Measurements from ENCODE around the gene FNBP1L.

FNBP1L gene

DNA sequence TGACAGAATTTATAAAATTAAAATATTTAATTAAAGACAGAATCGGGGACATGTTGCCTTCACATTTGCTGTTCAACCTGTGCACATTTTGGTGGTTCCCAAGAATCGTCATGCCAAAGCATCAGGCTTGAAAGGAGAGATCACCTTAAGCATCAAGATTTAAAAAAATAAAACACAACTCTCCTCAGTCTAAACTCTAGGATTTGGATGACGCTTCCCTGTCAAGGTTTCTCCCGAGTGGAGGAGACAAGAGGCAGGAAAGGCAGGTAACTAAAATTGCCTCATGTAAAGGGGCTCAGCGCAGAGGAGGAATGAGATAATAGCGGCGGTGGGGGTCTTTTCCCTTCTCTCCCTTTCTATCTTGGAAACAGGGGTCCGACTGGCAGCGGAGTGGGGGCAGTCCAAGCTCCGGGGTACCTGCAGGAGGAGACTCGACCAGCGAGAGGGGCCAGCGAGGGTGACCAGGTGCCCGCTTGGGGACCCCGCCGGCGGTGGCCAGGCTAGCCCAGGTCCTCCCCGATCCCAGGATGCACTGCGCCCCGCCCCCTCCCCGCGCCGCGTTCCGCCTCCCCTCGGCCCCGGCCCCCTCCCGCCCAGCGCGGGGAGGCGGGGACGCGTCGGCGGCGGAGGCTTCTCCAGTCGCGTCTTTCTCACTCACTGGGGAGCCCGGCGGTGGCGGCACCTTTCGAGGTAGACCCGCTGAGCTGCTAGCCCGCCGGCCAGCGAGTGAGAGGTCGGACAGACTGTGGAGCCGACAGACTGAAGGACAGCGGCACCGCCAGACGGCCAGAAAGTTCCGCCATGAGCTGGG, at the start of gene FNBP1L:
Gene FNBP1L, plus strand, starts transcription at position 638 of the 811 bp plus-strand sequence. Its CDS starts 164 bp downstream, at position 802.
- peak; percentile 10 for DNase-seq (ENCODE audit: low read depth)

DNA sequence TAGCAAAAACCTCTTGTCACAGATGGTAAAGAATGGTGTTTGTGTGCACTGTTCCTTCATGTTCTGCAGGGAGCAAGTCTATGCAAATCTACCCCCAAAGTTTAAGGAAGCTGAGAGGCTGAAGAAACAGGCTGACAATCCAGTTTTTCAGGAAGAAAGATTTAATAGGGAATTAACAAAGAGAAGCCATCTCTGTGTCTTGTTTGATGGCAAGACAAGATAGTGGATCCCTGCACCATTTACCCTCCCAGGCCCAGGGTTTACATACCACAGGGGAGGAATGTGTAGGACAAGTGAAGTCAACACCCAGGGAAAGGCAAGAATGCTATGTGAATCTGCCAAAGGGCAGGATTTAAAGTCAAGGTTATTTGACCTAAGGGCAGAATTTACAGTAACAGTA, 48.1 kb upstream of the FNBP1L start:
- no peak for DNase-seq (ENCODE audit: low read depth)

DNA sequence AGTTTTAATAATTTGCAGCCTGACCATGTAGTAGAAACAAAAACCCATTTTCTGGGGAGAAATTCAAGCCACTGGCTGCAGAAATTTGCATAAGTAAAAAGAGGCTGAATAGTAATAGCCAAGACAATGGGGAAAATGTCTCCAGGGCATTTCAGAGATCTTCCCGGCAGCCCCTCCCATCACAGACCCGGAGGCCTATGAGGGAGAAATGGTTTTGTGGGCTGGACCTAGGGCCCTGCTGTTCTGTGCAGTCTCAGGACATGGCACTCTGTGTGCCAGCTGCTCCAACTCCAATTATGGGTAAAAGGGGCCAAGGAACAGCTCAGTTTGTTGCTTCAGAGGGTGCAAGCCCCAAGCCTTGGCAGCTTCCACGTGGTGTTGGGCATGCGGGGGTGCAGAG, 39.7 kb upstream of the FNBP1L start:
- DNase-seq (ENCODE audit: low read depth), result no peak

DNA sequence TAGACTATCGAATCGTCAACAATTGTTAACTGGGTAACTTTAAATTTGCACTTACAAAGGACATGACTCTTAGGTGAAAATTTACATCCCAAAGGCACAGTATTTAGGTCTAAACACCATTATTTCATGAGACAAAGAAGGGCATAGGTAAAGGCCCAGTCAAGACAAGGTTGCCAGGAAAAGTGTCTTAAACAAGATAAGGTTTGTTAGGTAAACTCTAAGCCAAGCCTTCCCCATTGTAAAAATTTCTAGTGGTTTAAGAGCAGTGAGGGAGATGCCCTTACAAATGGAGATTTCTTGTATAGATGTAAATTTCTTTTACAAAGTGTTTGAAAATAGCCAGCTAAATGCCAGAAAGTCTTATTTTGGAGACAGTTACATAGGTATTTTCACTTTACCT, 36.9 kb upstream of the FNBP1L start:
- no peak for DNase-seq (ENCODE audit: low read depth)

DNA sequence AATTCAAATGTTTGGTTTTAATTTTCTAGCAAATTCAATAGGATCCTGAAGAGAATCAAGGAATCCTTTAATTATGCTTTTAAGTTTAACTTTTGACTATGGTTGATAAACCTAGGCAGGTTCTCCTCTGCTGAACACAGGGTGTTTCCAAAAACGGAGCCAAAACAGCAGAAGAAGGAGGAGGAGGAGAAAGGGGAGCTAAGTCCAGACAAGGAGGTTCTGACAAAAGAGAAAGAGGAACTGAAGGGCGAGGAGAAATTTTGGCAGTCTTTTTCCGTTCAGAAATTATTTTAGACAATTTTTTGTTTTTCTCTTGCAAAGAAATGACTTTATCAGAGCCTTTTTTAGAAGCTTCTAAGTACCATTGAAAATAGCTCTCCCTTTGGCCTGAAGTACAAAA, 33.2 kb upstream of the FNBP1L start:
- no peak for DNase-seq (ENCODE audit: low read depth)

DNA sequence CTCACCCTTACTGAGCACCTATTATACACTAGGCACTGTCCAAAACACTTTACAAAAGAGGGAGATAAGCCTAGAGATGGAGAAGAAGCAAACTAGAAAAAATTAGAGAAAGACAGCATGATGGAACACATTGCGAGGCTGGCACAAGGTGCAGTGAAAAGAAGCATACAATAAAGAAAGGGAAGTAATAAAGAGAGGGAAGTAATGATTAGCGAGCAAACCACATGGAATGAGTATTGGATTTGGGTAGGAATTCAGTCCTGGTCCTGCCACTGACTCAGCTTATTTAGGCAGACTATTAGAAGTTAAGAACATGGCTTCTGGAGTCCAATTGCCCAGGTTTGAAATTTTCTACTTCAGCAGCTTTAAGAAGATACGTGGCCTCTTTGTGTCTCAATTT, 32.6 kb upstream of the FNBP1L start:
- no peak for DNase-seq (ENCODE audit: low read depth)

DNA sequence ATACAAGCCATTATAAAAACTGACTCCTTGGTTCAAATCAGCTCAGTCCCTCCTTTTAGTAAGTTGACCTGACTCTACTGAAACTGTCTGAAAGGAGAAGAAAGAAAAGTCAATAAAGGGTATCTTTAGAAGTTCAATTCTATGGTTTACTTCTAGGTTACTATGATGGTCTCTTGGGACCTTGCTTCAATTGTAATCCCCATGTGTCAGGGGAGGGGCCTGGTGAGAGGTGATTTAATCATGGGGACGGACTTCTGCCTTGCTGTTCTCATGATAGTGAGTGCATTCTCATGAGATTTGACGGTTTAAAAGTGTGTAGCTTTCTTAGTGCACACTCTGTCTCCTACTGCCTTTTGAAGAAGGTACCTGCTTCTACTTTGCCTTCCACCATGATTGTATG, 31.7 kb upstream of the FNBP1L start:
- no peak for DNase-seq (ENCODE audit: low read depth)

DNA sequence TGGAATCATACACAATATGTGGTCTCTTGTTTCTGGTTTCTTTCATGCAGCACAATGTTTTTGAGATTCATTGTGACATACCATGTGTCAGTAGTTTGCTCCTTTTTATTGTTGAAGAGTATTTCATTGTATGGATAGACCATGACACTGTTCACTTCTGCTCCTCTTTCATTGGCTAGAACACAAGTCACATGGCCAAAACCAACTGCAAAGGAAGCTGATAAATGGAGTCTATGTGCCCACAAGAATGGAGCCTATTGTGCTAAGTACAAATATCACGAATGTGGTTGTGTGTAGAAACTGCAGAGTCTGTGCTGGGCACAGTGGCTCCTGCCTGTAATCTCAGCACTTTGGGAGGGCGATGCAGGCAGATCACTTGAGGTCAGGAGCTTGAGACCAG, 28.6 kb upstream of the FNBP1L start:
- DNase-seq (ENCODE audit: low read depth), result no peak

DNA sequence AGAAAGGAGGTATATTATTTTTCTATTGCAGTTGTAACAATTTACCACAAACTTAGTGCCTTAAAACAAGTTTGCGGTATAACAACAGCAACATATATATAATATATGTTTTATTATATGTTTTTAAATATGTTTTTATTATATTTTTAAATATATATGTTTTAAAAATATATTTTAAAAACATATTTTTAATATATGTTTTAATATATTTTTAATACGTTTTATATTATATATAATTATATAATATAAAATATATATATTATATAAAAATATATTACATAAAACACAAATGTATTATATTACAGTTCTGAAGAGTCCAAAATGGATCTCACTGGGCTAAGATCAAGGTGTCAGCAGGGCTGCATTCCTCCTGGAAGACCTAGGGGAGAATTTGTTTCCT, 27.5 kb upstream of the FNBP1L start:
- no peak for DNase-seq (ENCODE audit: low read depth)

DNA sequence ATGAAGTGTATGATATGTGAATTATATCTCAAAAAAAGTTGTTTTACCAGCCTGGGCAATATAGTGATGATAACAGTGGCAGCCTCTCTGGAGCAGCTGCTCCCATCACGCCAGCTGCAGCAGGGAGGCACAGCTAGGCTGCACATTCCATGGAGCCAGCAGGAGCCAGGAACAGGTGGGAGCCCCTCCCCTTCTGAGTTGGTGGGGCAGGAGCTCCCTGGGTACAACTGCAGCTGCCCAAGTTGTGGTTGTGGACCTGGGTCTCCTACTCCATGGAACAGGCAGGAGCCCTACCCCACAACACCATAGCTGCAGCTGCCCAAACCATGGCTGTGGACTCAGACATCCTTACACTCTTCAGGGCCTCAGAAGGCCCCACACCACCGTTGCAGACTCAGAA, 21.7 kb upstream of the FNBP1L start:
- no peak for DNase-seq (ENCODE audit: low read depth)

DNA sequence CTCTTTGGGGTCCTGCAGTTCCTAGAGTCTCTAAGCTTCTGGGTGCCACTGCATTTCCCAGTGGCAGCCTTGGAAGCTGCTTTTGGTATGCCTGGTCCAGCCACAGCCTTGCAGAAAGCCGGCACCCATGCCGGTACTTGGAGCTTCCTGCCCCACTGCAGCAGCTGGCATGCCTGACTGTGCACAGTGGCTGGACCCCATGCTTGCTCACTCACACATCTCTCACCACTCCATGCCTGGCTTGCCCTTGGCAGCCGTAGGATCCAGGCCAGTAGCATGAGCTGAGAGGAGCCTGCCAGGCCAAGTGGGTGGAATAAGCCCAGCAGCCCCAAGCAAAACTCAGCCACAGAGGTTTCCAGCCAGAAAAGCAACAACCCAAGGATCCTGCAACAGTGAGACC, 20.3 kb upstream of the FNBP1L start:
- DNase-seq (ENCODE audit: low read depth), result no peak

DNA sequence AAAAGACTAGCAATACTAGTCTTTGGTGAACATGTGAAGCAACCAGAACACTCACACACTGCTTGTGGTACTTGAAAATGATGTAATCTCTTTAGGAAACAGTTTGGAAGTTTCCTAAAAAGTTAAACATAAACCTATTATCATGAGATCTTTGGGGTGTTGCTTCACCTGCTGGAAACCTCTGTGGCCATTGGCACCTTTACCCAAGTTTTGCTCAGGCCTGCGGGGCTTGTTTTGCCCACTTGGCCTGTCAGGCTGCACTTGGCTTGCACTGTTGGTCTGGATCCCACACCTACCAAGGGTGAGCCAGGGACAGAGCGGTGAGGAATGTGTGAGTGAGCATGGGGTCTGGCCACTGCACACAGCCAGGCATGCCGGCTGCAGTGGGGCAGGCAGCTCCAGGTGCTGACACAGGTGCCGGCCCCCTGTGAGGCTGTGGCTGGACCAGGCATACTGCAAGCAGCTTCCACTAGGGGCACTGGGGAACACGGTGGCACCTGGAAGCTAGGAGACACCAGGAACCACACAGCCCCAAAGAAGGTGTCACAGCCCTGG, 14.4 kb upstream of the FNBP1L start:
- DNase-seq (ENCODE audit: low read depth), result no peak

DNA sequence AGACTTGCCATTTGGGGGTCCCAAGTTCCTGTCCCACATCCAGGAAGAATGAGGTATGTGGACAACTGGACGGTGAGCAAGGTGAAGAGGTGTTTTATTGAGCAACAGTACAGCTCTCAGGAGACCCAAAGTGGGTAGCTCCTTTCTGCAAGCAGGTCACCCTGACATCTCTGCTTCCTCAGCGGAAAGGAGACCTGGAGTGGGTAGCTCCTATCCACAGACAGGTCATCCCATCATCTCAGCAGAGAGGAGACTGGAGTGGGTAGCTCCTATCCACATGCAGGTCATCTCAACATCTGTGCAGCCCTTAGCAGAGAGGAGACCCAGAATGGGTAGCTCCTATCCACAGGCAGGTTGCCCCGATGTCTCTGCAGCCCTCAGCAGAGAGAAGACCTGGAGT, 13.8 kb upstream of the FNBP1L start:
- DNase-seq (ENCODE audit: low read depth), result no peak

DNA sequence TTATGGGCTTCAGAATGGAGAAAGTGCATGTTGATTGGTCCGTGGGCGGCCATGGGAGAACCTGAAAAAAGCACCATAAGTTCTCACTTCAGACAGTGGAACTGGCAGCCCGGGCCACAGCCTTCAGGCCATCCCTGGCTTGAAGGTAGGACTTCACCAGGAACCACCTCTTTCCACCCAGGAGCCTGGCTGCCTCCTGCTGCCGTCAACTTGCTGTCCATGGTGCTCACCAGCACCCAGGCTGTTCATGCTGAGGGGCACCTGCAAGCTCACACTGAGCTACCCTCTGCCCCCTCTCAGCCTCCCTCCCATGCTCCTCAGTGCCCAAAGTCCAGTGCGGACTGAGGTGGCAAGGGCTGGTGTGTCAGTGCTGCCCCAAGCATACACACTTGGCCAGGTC, 12.9 kb upstream of the FNBP1L start:
- no peak for DNase-seq (ENCODE audit: low read depth)

DNA sequence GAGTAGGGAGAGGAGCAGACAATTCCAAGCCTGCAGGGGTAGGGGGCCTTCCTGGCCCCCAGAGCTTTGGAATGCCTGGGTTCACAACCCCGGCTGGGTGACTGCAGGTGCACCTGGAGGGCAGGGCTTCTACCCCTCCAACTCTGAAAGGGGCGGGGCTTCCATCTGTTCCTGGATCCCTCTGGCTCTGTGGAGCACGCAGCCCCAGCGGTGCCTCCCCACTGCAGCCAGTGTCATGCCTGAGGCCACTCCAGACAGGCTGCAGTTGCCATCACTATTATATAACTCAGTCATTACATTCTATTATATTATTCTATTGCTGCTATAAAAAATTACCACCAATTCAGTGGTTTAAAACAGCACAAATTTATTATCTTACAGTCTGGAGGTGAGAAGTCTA, 12.5 kb upstream of the FNBP1L start:
- DNase-seq (ENCODE audit: low read depth), result no peak

DNA sequence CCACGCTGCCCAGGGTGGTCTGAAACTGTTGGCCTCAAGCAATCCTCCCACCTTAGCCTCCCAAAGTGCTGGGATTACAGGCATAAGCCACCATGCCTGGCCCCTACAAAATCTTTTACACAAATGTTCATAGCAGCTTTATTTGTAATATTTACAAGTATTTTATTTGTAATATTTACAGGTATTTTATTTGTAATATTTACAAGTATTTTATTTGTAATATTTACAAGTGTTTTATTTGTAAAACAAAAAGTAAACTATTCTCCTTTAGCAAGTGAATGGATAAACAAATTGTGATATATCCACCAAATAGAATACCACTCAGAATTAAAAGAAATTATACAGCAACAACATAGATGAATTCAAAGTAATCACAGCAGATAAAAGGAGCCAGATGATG, 11.4 kb upstream of the FNBP1L start:
- DNase-seq (ENCODE audit: low read depth), result no peak

DNA sequence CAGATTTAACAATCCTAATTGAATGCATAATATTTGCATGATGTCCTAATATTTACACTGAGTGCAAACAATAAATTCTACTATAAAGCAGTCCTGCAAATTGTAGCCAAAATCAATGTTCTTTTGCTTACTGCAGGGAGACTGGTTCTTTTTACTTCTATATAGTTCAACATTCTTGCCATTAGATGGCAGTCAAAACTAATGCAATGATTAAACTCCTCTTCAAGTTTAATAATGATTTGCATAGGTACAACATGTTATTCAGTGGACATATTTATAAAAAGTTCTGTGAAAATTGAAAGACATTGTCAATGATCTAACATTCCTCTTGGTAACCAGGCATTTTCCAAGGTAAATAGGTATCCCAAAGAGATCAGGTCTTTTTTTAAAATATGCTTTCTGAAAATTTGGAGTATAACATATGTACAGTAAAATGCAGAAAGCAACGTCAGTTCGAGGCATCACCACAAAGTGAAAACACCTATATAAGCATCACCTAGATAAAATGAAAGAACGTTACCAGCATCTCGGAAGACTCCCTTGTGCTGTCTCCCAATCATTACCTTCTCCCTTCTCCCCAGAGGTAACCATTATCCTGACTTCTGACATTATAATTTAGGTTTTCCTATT, 9.8 kb upstream of the FNBP1L start:
- DNase-seq (ENCODE audit: low read depth), result peak; percentile 42

DNA sequence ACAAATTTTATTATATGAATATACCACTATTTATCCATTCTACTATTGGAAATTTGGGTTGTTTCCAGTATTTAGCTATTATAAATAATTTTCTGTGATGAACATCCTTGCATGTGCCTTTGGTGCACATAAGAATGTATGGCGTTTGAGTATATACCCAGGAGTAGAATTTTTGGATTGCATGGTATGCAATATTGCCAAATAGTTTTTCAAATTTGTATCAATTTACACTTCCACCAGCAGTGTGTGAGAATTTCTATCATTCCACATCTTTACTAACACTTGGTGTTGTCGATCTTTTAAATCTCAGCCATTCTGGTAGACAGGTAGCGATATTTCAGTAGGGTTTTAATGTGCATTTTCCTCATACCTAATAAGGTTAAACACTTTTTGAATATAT, 9.2 kb upstream of the FNBP1L start:
- no peak for DNase-seq (ENCODE audit: low read depth)

DNA sequence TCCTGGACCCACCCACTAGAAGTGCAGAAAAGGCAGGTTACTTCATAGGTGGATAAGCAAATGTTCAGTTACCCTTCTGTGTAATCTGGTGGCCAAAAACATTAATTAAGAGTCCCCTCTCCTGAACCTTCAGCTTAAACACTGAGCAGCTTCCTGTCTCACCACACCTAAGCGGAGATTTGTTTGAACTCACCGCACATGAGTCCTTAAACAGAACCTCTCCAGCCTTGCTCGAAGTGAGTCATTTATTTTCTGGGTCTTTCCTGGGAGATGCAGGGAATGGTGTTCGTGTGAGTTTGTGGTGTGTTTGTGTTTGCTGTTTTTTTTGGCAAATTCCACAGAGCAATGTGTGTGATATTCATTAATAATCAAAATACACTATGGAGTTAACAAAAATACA, 7.6 kb upstream of the FNBP1L start:
- DNase-seq (ENCODE audit: low read depth), result no peak

DNA sequence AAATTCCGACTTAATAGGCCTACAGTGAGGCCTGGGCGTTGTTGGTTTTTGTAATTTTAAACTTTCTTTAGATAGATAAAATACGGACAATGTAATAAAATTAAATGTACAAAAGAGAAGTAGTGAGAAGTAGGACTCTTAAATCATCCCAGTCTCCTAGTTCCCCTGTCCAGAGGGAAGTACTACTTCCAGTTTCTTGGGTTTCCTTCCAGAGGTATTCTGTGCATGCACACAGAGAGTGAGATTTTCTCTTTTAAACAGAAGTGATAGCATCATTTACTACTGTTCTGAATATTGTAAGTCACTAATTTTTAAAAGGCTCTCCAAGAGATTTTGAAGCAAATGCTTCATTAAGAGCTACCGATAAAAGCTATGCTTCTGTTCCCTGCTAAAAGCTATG, 7.2 kb upstream of the FNBP1L start:
- no peak for DNase-seq (ENCODE audit: low read depth)

DNA sequence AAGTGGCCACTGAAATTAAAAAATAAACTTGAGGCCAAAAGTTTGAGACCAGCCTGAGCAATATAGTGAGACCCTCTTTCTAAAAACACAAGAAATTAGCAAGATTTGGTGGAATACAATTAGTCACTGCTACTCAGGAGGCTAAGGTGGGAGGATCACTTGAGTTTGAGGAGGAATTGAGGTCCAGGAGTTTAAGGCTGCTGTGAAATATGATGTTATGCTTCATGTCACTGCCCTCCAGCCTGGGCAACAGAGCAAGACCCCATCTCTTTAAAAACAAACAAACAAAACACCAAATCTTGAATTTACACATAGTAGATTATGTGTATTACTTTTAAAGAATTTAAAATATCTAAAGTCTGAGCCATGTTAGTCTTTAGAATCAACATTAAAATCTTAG, 6.3 kb upstream of the FNBP1L start:
- no peak for DNase-seq (ENCODE audit: low read depth)

DNA sequence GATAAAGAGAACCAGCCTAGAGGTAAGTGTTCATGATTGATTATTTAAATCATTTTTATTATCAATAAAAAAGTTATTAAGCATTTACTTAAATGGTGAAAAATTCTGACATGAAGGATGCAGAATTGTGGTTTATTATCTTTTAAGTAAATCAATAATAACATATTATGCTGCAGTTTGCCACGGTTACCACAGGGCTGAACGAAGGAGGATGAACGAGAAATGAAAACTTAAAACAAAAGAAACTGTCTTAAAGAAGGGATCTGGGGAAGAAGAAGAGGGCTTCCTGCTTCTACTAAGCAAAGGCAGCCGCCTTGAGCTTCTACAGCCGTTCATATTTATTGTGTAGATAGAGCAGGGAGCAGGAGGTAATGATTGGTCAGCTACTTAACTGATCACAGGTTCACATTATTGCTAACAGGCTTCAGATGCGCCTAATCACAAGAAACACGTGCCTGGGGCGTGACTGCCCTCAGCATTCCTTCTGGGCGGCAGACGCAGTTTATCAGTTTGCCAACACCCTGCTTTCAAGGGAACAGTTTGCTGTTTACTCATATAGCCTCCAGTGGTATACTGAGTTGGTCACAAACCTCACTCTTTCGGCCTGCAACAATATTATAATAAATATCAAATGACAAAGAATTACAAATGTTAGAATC, 5.8 kb upstream of the FNBP1L start:
- peak; percentile 38 for DNase-seq (ENCODE audit: low read depth)

DNA sequence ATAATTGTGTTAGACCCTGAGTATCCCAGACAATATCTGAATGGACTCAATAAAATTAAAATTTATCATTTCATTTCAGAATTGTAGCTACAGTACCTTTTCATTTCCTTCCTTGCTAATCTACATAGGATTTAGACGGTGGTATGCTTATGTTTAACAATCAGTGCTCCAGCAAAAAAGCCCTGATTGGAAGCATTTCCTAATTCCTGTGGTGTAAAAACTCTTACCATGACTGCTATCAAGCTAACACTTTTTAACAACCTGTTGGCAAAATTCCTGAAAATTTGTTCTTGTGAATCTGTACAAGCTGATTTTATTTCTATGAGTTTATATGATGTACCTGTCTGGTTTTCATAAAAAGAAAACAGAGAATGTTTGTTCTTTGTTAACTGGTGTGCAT, 5.2 kb upstream of the FNBP1L start:
- no peak for DNase-seq (ENCODE audit: low read depth)
